ENCODE measurements around the gene DEGS1. TPM values are rescaled to one million over a fixed set of nuclear protein-coding genes. Genes with fewer than 3 reads are reported as not detected.

The DEGS1 gene
- total RNA-seq, result 70.4 and 78.1 TPM in 2 replicates

GRCh38 chr1:224182866-224183590 is at the start of gene DEGS1:
DEGS1 (plus strand) TSS chr1:224183240; CDS start chr1:224183337, 97 bp downstream.

Other genes with a start within 250 kb of the DEGS1 start
- 27.1 and 35.9 TPM in 2 replicates for gene FBXO28, start 69.1 kb upstream of the DEGS1 start, total RNA-seq
- 17.7 and 18.3 TPM in 2 replicates for gene NVL, start 146.9 kb downstream of the DEGS1 start, total RNA-seq
- 55.6 and 84.8 TPM in 2 replicates for gene CNIH4, start 173.6 kb downstream of the DEGS1 start, total RNA-seq

Data from aortic smooth muscle cell (primary cell).